ENCODE measurements around the gene GPR137B. TPM values are rescaled to one million over a fixed set of nuclear protein-coding genes. Genes with fewer than 3 reads are reported as not detected.

GPR137B gene
- total and polyA plus RNA-seq, 2 of the 13 experiments (the other 11 are each of a cell fraction or from before 2014, with no cell fraction given): 0.31 to 0.41 TPM

GRCh38 chr1:236161230-236161629 lies 18.9 kb downstream of the GPR137B start:
- BruUV-seq (replicated peaks): no TSS peak
- WGBS (ENCODE audit: low lambda C conversion rate): 44% methylated on average over 9 of the region's 9 CpGs
- Histone ChIP-seq H2AFZ (ENCODE audit: low read length) (no peak overlapping the region), H3K27me3 (ENCODE audit: control insufficient read depth in 1 of 2, insufficient read depth in 2 of 2, low read length in 2 of 2) (no peaks in the 10 kb centered on the region), H3K4me3 (replicated peaks in 1 of 3; ENCODE audit: insufficient read depth in 1 of 3, low read depth in 2 of 3, low read length in 3 of 3) (no peak overlapping the region), H3K4me1 (ENCODE audit: insufficient read depth, low read length) (peaks cover 23% of the 10 kb centered on the region), H3K36me3 (replicated peaks in 1 of 2; ENCODE audit: control insufficient read depth in 1 of 2, insufficient read depth in 2 of 2, low read length in 2 of 2) (no peaks in the 10 kb centered on the region), H3K9me3 (ENCODE audit: low read length) (peaks cover 17% of the 10 kb centered on the region), H3K9ac (ENCODE audit: insufficient read depth, low read depth, low read length) (no peak overlapping the region), H4K20me1 (ENCODE audit: insufficient read depth, low read length) (no peaks in the 10 kb centered on the region), H3K4me2 (ENCODE audit: low read depth, low read length) (no peak overlapping the region), H3K27ac (ENCODE audit: extremely low read length, insufficient read depth, low read length) (no peak overlapping the region), H3K79me2 (ENCODE audit: insufficient read depth, low read length) (no peaks in the 10 kb centered on the region)
- POLR2A ChIA-PET: no interaction called here
- DNase-seq (ENCODE audit: low spot score) (no peak), FAIRE-seq (no peak), ATAC-seq (no peak)
- CTCF ChIA-PET (ENCODE audit: low intra/inter-chr PET ratio, low total read pairs): no interaction called here
- intact Hi-C loops (cut with micrococcal nuclease; ENCODE audit: unreplicated experiment): no loop called here
- in situ Hi-C loops (cut with HindIII; ENCODE audit: extremely low pct_ligation_motif_present, low pct_unique_long_range_greater_than_20kb): no loop called here
- TF ChIP-seq AKAP8 (CRISPR knock-in tag; IDR thresholded peaks at IDR 0.05): no peak
- no peak for TF ChIP-seq ZNF83 (CRISPR knock-in tag; IDR thresholded peaks at IDR 0.05; ENCODE audit: borderline replicate concordance)
- no peak for TF ChIP-seq PBX2 (CRISPR knock-in tag; IDR thresholded peaks at IDR 0.05)
- no peak for TF ChIP-seq SKI (IDR thresholded peaks at IDR 0.05; ENCODE audit: partially characterized antibody)
- no peak for TF ChIP-seq ZBTB4 (CRISPR knock-in tag; IDR thresholded peaks at IDR 0.05; ENCODE audit: borderline replicate concordance)
- no peak for TF ChIP-seq FOXK2 (IDR thresholded peaks at IDR 0.05)
- no peak for TF ChIP-seq ZBTB7B (CRISPR knock-in tag; IDR thresholded peaks at IDR 0.05)
- no peak for TF ChIP-seq ARID4A (CRISPR knock-in tag; IDR thresholded peaks at IDR 0.05; ENCODE audit: borderline replicate concordance)
- TF ChIP-seq TBL1XR1 (IDR thresholded peaks at IDR 0.05; ENCODE audit: borderline replicate concordance, low read length, partially characterized antibody): no peak
- TF ChIP-seq ZNF33A (CRISPR knock-in tag; IDR thresholded peaks at IDR 0.05; ENCODE audit: borderline replicate concordance): no peak
- TF ChIP-seq MTA1 (CRISPR knock-in tag; IDR thresholded peaks at IDR 0.05; ENCODE audit: borderline replicate concordance): no peak
- TF ChIP-seq ZBTB21 (CRISPR knock-in tag; IDR thresholded peaks at IDR 0.05): no peak
- no peak for TF ChIP-seq MLXIP (CRISPR knock-in tag; IDR thresholded peaks at IDR 0.05; ENCODE audit: borderline replicate concordance)

Data from HepG2 (cell line).